HG03565 (cell line): ENCODE measurements around the gene DCP2.
"Not testable (repeated sequence)": the region's sequence is repeated elsewhere in the genome, so short reads cannot be mapped to it uniquely, and the experiment has no call there.

ENCODE experiments used
- ATAC-seq: cut with Tn5 transposase; IDR thresholded peaks from one replicate; pipeline ENCODE4 v1.9.1; 2021; ENCODE audit warnings: mild to moderate bottlenecking, moderate library complexity; ENCODE audit not compliant: unreplicated experiment

Gene DCP2

DNA sequence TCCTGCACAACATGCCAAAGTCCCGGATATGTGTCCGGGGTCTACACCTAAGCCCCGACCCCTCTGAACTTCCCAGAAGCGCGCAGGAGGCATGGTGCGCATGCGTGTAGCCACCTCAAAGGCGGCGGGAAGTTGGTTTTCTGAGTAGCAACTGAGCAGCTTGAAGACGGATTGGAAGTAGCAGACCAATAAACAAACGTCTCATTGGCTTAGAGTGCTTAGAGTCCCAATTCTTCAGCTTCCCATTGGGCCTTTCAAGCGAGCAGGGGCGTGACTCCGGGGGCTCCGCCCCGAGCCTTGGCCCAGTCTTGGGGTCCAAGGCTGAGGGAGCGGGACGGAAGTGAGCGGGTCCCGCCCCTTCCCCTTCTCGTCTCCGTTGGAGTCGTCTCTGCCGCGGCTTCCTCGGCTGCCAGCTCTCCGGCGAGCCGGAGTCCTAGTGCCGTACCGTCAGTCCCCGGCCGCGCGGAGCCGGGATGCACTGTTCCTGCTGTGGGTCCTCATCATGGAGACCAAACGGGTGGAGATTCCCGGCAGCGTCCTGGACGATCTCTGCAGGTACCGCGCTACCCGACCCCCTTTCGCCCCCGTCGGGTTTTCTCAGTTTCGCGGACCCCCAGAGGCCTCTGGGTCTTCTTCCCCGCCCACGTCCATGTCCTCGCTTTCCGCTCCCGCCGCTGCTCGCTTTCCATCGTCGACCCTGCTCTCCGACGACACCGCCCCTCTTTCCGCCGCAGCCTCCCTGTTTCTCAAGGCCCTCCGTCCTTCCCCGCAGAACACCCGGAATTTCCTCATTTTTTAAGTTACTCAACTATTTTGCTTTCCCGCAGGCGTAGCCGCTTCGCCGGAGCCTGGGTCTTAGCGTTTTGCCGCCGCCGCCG lies at the start of gene DCP2:
TSS of gene DCP2 (plus strand) at position 367 of the 878 bp plus-strand sequence. CDS start at position 503, 136 bp downstream.
- peak; percentile 98 for ATAC-seq

- ATAC-seq = peak; percentile 57
These were observed 47.1 kb upstream of the DCP2 start for GRCh38 chr5:112929336-112930081.

- ATAC-seq = peak; percentile 66
These were observed 46.6 kb upstream of the DCP2 start for GRCh38 chr5:112930082-112930344.

DNA sequence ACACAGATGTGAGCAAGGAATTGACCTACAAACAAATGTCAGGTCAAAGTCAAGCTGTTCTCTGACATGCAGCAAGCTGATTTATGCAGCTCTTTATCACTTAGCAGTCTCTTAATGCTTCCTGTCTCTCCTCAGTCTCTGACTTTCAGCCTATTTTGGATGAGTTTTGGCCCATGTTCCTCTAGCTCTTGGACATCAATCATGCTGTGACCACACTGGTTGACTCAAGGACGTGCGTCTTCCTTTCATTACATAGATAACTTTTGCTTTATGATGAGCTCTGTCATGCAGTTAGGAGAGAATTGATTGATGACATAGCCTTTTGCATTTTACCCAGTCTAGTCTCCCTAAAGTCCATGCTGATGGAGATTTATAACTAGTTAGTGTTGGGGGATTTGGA lies 45.1 kb upstream of the DCP2 start:
- no peak for ATAC-seq

DNA sequence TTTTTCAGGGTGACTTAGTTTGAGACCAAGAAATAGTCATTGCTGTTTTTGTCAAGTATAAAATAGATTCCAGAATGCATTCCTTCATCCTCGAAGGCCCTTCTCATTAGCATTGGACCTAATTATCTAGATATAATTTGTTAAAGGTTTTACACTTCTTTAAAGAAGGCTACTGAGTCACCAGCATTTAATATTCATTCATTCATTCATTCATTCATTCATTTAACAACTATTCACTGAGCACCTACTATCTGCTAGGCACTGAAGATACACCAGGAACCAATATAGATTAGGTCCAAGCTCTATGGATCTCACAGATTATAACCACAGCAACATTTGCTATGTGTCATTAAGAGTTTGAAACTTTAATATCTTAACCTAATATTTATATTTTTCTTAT lies 43.5 kb upstream of the DCP2 start:
- ATAC-seq = no peak

DNA sequence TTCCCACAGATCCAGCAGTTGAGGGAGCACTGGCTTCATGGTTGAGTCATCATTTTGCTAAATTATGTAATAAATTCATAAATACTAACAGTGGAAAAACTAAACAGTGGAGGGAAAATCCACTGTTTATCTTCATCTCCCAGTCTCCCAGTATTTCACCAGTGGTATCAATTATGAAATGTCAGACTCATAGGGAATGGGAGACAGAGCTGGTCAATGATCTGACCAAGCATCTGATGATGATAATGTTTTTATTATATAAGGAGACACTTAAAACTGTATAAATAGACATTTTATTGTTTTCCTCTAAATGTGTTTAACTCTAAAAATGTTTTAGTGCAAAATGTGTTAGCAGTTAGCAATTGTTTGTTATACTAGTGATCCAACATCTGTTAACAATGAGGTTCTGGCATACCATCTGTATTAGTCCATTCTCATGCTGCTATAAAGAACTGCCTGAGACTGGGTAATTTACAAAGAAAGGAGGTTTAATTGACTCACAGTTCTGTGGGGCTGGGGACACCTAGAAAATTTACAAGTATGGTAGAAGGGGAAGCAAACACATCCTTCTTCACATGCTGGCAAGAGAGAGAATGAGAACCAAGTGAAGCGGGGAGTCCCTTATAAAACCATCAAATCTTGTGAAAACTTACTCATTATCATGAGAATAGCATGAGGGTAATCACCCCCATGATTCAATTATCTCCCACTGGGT lies 42.8 kb upstream of the DCP2 start:
- ATAC-seq = no peak

GRCh38 chr5:112934366-112934663 lies 42.3 kb upstream of the DCP2 start:
- no peak for ATAC-seq

GRCh38 chr5:112935675-112936074 lies 40.9 kb upstream of the DCP2 start:
- ATAC-seq = no peak

- no peak for ATAC-seq
These were observed 38.3 kb upstream of the DCP2 start for GRCh38 chr5:112938286-112938685.

DNA sequence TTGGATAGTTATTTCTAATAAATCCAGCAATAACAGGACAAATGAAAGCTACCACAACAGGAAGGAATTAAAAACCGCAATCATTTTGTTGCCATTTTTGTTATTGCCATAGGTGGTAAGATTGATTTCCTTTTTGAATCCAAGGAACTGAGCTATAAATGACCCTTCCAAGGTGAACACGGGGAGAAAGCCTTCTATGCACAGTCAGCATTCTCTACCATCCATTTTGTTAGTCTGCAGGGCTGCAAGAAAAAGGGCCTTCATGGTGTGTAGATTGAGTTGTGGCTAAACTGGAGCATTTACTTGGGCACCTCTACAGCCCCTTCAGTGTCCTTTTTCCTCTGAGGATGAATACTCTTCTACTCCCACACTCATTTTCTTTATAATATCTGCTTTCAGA lies 35.9 kb upstream of the DCP2 start:
- ATAC-seq = no peak

DNA sequence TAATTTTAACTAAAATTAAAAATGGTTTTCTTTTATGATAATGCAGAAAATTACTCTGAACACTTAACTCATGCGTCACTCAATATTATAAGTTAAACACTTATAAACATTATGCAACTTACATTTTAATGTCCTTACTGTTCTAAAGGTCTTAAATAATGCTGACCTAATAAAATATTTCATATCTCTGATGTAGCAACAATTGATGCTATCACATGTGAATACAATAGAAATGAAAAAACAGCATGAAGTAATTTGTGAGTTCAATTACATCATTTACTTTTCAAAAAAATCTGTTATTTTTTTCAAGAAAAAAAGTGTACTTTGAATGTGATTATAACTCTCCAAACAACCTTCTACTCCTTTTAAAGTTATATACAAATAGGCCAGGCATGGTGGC lies 28.1 kb upstream of the DCP2 start:
- ATAC-seq = no peak

- peak; percentile 89 for ATAC-seq
These were observed 25.4 kb upstream of the DCP2 start for GRCh38 chr5:112951124-112951702.

DNA sequence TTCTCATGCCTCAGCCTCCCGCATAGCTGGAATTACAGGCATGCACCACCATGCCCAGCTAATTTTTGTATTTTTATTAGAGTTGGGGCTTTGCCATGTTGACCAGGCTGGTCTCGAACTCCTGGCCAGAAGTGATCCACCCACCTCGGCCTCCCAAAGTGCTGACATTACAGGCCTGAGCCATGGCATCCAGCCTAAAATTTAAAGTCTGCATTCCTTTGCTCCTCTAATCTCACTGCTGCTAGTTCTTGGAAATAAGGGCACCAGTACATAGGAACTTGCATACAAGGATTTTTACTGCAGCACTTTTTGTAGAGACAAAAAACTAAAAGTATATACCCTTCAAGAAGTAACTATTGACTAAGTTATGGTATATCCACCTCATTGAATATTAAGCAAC lies 20.0 kb upstream of the DCP2 start:
- no peak for ATAC-seq

- no peak for ATAC-seq
These were observed 19.4 kb upstream of the DCP2 start for GRCh38 chr5:112957036-112957808.

GRCh38 chr5:112958093-112959088 lies 18.2 kb upstream of the DCP2 start:
- peak; percentile 85 for ATAC-seq

DNA sequence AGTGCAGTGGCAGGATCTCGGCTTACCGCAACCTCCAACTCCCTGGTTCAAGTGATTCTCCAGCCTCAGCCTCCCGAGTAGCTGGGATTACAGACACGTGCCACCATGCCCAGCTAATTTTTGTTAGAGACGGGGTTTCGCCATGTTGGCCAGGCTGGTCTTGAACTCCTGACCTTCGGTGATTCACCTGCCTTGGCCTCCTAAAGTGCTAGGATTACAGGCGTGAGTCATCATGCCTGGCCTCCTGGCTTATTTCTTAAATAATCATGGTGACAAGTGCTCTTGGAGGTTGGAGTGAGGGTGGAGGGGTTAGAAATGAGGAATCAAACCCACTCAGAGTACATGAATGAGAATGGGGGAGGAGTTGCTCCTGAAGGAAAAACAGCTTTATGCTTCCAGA lies 16.7 kb upstream of the DCP2 start:
- not testable (repeated sequence) for ATAC-seq

- ATAC-seq = no peak
These were observed 16.3 kb upstream of the DCP2 start for GRCh38 chr5:112960315-112960714.

GRCh38 chr5:112960863-112961504 lies 15.6 kb upstream of the DCP2 start:
- ATAC-seq = no peak

- not testable (repeated sequence) for ATAC-seq
These were observed 13.2 kb upstream of the DCP2 start for GRCh38 chr5:112963374-112963733.
